ENCODE measurements around the gene OR2D3. TPM values are rescaled to one million over a fixed set of nuclear protein-coding genes. Genes with fewer than 3 reads are reported as not detected.

The OR2D3 gene
- total RNA-seq, 1 experiment from 2014 or later = not detected

GRCh38 chr11:6871278-6871677, 49.5 kb upstream of the OR2D3 start:
- no peak overlapping the region for H2BK12ac ChIP-seq (ENCODE audit: insufficient read length, low read depth, low read length)
- WGBS (ENCODE audit: extremely low coverage, insufficient read length, low lambda C conversion rate) = no CpG with 5 or more reads among the region's 1 CpG
- no peaks in the 10 kb centered on the region for H3K23me2 ChIP-seq (ENCODE audit: insufficient read length, low read depth, low read length, poor library complexity, severe bottlenecking)
- H3K23ac ChIP-seq (ENCODE audit: insufficient read length, low read depth, low read length) = no peak overlapping the region
- H4K91ac ChIP-seq (ENCODE audit: insufficient read length, low read depth, low read length) = no peak overlapping the region
- H4K8ac ChIP-seq (replicated peaks; ENCODE audit: insufficient read length, low read depth, low read length) = no peak overlapping the region
- no peak overlapping the region for H4K5ac ChIP-seq (ENCODE audit: insufficient read length, low read depth, low read length)
- no peak overlapping the region for H3T11ph ChIP-seq (ENCODE audit: low read length)
- H3K4ac ChIP-seq (ENCODE audit: low read depth, low read length) = no peak overlapping the region
- no peak overlapping the region for H2BK15ac ChIP-seq (ENCODE audit: low read depth, low read length)
- no peak overlapping the region for H3K4me2 ChIP-seq (ENCODE audit: insufficient read depth, insufficient read length, low read length)
- no peak for TF ChIP-seq CTCF (conservative IDR thresholded peaks at IDR 0.05)
- H3K18ac ChIP-seq (ENCODE audit: insufficient read length, low read depth, low read length) = no peak overlapping the region
- H3K36me3 Mint-ChIP-seq (ENCODE audit: insufficient read depth in 1 of 3, low read depth in 3 of 3) = no peaks in the 10 kb centered on the region
- no peaks in the 10 kb centered on the region for H4K20me1 ChIP-seq (ENCODE audit: control insufficient read depth, insufficient read depth, insufficient read length)
- no peaks in the 10 kb centered on the region for H3K27me3 ChIP-seq (ENCODE audit: insufficient read depth, low read length)
- H2BK5ac ChIP-seq (ENCODE audit: insufficient read length, low read length) = no peak overlapping the region
- H3K56ac ChIP-seq (ENCODE audit: insufficient read length, low read depth, low read length) = no peak overlapping the region
- no peaks in the 10 kb centered on the region for H3K79me1 ChIP-seq (ENCODE audit: insufficient read depth, low read depth, low read length, poor library complexity, severe bottlenecking)
- H2AK5ac ChIP-seq (ENCODE audit: insufficient read length, low read length) = no peak overlapping the region
- no peak overlapping the region for H3K27ac Mint-ChIP-seq
- H2BK20ac ChIP-seq (ENCODE audit: low read depth, low read length, poor library complexity, severe bottlenecking) = no peak overlapping the region
- no peaks in the 10 kb centered on the region for H3K27me3 Mint-ChIP-seq (ENCODE audit: low read depth)
- H3K4me3 Mint-ChIP-seq = no peak overlapping the region
- no peak overlapping the region for H2AFZ ChIP-seq (ENCODE audit: low read length)
- no peaks in the 10 kb centered on the region for H3K79me2 ChIP-seq (ENCODE audit: insufficient read depth, low read length)
- H3K9me3 ChIP-seq (ENCODE audit: control insufficient read depth, low read depth, low read length) = no peaks in the 10 kb centered on the region
- H3K14ac ChIP-seq (ENCODE audit: insufficient read depth, low read length) = no peak overlapping the region
- H3K9ac ChIP-seq (ENCODE audit: extremely low read depth, insufficient read length, low read length) = no peak overlapping the region
- no peaks in the 10 kb centered on the region for H3K4me1 Mint-ChIP-seq
- H3K4me1 ChIP-seq (ENCODE audit: insufficient read depth, low read length) = no peaks in the 10 kb centered on the region
- no peak for DNase-seq
- no peak overlapping the region for H3K27ac ChIP-seq (ENCODE audit: insufficient read length, low read depth, low read length)
- H2BK120ac ChIP-seq (ENCODE audit: low read depth, low read length, poor library complexity, severe bottlenecking) = no peak overlapping the region
- H3K9me3 Mint-ChIP-seq = no peaks in the 10 kb centered on the region
